GM18526 (cell line): ENCODE measurements around the gene WWC2.

Experiments
- POLR2A ChIP-seq: IDR thresholded peaks from 3 replicates; pipeline ENCODE4 v1.6.1; 2011; ENCODE audit not compliant: insufficient read length; ENCODE audit errors: extremely low read depth

WWC2 gene

GRCh38 chr4:183195534-183195933 lies 96.5 kb downstream of the WWC2 start:
- TF ChIP-seq POLR2A, result no peak

GRCh38 chr4:183197140-183197539 lies 98.1 kb downstream of the WWC2 start:
- TF ChIP-seq POLR2A, result no peak

DNA sequence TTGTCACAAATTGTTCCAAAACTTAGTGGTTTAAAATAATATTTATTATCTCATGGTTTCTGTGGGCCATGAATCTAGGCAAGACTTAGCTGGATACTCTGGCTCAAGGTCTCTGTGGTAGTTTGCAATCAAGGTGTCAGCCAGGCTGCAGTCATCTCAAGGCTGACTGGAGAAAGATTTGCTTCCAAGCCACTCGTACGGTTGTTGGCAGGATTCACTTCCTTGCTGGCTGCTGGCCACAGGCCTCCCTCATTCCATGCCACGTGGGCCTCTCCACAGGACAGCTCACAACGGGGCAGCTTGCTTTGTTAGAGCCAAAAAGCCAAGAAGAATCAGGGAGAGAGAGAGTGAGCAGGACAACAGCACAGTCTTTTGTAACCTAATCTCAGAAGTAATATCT lies 101.4 kb downstream of the WWC2 start:
- TF ChIP-seq POLR2A, result no peak

GRCh38 chr4:183201331-183201730 lies 102.3 kb downstream of the WWC2 start:
- no peak for TF ChIP-seq POLR2A

DNA sequence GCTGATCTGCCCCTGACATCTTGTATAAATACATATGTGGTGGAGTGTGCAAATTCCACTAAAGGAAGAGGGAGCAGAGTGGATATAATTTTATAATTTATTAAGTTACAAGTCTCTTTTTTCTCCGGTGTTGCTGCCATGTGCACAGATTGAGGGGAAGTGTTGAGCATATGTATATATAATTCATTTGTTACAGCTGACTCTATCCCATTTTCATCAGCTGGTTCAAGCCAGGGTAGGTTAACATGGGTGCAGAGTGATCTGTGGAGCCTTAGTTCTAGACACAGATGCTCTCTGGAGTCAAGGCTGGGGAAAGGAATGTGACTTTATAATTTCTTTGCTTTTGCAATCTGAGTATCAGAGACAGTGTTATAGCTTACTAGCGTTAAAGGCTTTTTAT lies 103.5 kb downstream of the WWC2 start:
- no peak for TF ChIP-seq POLR2A

- no peak for TF ChIP-seq POLR2A
These were observed 105.7 kb downstream of the WWC2 start for GRCh38 chr4:183204793-183205192.

- TF ChIP-seq POLR2A, result no peak
These were observed 106.1 kb downstream of the WWC2 start for GRCh38 chr4:183205193-183205592.

- TF ChIP-seq POLR2A, result no peak
These were observed 106.7 kb downstream of the WWC2 start for GRCh38 chr4:183205709-183206108.

DNA sequence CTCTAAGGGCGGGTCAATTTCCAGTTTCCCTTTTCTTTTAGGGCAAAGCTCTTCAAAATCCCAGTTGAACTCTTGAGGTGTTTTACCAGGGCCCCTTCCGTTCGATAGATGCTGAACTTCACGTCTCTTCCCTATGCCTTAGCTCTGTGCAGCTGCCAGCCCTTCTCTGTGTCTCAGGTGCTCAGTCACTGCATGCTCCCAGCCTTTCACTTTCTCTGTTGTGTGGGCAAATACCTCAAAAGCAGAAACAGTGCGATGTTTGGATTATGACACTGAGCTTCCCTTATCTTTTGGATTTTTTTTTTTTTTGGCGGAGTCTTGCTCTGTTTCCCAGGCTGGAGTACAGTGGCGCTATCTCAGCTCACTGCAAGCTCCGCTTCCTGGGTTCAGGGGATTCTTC lies 112.5 kb downstream of the WWC2 start:
- no peak for TF ChIP-seq POLR2A

DNA sequence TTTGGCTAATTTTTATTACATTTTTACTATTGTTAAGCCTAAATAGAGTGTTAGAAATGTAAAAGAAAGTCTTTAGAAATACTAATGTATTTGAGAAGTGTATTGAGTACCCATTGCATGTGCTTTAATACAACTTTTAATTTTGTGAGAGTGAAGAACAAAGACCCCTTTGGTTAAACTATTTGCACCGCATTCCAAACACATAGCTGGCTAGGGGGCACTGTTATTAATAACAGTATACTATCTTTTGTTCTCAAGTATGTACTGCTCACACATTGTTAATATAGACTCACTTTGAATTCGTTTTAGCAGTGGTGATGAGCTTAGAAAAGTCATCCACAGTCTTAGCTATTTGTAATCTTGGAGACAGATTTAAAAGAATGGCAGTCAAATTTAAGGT lies 114.9 kb downstream of the WWC2 start:
- TF ChIP-seq POLR2A, result no peak

DNA sequence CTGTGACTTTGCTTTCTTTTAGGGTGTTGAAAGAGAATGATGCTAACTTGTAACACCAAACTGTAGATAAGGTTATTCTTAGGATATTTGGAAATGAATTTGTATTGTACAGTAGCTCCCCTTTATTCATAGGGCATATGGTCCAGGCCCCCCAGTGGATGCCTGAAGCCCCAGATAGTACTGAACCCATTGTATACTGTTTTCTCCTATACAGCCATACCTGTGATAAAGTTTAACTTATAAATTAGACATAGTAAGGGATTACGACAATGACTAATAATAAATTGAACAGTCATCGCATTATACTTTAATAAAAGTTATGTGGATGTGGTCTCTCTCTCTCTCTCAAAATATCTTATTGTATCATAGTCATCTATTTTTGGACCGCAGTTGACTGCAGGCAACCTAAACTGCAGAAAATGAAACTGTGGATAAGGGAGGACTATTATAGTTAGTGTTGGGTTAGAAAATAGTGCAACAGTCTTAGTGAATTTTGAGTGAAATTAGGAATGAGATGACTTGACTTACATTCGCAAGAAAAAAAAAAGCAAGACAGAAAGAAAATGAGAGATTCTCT lies 115.9 kb downstream of the WWC2 start:
- TF ChIP-seq POLR2A, result no peak

DNA sequence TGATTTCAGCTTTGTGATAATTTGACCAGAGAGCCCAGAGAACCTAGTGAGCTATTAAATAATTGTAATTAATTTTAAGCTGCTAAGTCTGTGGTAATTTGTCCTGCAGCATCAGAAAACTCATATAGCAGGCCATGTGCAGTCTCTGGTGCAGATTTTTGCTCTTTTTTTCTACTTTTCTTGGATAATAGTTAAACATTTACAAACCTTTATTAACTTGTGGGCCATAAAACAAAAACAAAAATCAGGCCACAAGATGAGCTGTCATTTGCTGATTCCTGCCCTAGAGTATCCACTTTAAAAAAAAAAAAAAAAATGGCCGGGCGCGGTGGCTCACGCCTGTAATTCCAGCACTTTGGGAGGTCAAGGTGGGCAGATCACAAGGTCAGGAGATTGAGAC lies 121.2 kb downstream of the WWC2 start:
- no peak for TF ChIP-seq POLR2A

DNA sequence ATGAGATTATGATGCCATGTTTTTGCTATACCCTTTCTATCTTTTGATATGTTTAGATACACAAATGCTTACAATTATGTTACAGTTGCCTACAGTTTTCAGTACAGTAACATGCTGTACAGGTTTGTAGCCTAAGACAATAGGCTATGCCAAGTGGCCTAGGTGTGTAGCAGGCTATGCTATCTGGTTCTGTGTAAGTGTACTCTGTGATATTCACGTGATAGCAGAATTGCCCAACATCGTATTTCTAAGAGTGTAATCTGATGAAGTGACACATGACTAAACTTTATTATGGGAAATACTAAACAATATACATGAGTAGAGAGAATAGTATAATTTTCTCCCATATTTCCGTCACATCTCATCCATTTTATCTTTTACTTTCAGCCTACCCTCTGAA lies 124.0 kb downstream of the WWC2 start:
- no peak for TF ChIP-seq POLR2A

- TF ChIP-seq POLR2A, result no peak
These were observed 130.3 kb downstream of the WWC2 start for GRCh38 chr4:183229397-183229796.

GRCh38 chr4:183240581-183241321 lies 141.7 kb downstream of the WWC2 start:
- TF ChIP-seq POLR2A, result no peak

- no peak for TF ChIP-seq POLR2A
These were observed 142.2 kb downstream of the WWC2 start for GRCh38 chr4:183241322-183241640.

DNA sequence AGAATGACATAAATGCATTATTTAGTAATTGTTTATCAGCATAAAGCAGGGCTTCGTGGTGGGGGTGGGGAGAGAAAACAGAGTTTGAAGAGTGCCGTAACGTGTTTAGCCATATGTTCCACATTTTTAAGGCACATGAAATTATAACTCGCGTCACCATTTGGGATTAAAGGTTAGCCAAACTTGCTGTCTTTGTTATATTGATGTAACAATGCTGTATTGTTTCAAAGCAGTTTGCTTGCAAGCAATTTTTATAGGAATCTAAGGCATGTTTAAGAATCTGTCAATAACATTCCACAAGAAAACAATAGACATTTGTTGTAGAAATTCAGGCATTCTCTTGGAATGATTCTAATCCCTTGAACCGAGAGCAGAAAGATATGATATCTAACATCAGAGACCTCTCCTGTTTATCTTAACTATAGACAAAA lies 142.7 kb downstream of the WWC2 start:
- TF ChIP-seq POLR2A, result no peak
